PFSK-1 (cell line): ENCODE results near the gene RAB39A.

Experiments
- FOXP2 ChIP-seq: optimal IDR thresholded peaks from 2 replicates; pipeline ENCODE3; 2011; ENCODE audit warnings: borderline replicate concordance, control low read depth, inconsistent platforms; ENCODE audit not compliant: insufficient read depth; ENCODE audit errors: extremely low read length, extremely low read depth
- POLR2AphosphoS5 ChIP-seq: IDR thresholded peaks from 2 replicates; pipeline ENCODE4 v1.6.1; 2012; ENCODE audit warnings: low read depth, mild to moderate bottlenecking, control low read depth, low read length, moderate library complexity
- SIN3A ChIP-seq: IDR thresholded peaks from 2 replicates; pipeline ENCODE4 v1.6.1; 2012; ENCODE audit warnings: mild to moderate bottlenecking, low read length, moderate library complexity, borderline replicate concordance; ENCODE audit not compliant: insufficient read depth
- TAF1 ChIP-seq: IDR thresholded peaks from 2 replicates; pipeline ENCODE4 v1.6.1; 2012; ENCODE audit warnings: low read length, control low read depth, borderline replicate concordance; ENCODE audit not compliant: insufficient read depth
- TF ChIP-seq, protein P1 (sequence below), 2 experiments: IDR thresholded peaks; 2 replicates each; pipeline versions ENCODE4 v1.6.1 to v1.8.0; 2011 to 2012; ENCODE audit warnings: low read depth in 2 of 2, low read length in 2 of 2, control low read depth in 1 of 2, inconsistent platforms in 1 of 2, mild to moderate bottlenecking in 1 of 2, moderate library complexity in 1 of 2; ENCODE audit not compliant: insufficient read depth in 1 of 2

DNA sequence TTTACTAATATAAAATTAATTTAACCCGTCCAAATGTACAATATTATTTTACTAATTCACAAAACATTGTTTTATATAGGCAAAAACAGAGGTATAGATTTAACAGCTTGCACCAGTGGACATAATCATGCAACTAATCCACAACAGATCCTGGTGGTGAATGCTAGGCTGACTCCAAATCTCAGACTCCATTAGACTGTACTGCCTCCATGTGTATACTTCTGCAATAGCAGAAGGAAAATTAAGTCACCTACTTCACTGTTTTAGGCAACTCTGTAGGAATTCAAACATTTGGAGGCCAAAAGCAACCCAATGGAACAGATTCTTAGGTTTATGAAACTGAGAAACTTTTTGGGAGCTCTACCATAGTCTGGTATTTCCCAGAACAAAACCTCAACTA, 30.0 kb upstream of the RAB39A start:
- TF ChIP-seq SIN3A (no peak), POLR2AphosphoS5 (no peak), TAF1 (no peak), FOXP2 (no peak)
- TF ChIP-seq, protein P1, sequence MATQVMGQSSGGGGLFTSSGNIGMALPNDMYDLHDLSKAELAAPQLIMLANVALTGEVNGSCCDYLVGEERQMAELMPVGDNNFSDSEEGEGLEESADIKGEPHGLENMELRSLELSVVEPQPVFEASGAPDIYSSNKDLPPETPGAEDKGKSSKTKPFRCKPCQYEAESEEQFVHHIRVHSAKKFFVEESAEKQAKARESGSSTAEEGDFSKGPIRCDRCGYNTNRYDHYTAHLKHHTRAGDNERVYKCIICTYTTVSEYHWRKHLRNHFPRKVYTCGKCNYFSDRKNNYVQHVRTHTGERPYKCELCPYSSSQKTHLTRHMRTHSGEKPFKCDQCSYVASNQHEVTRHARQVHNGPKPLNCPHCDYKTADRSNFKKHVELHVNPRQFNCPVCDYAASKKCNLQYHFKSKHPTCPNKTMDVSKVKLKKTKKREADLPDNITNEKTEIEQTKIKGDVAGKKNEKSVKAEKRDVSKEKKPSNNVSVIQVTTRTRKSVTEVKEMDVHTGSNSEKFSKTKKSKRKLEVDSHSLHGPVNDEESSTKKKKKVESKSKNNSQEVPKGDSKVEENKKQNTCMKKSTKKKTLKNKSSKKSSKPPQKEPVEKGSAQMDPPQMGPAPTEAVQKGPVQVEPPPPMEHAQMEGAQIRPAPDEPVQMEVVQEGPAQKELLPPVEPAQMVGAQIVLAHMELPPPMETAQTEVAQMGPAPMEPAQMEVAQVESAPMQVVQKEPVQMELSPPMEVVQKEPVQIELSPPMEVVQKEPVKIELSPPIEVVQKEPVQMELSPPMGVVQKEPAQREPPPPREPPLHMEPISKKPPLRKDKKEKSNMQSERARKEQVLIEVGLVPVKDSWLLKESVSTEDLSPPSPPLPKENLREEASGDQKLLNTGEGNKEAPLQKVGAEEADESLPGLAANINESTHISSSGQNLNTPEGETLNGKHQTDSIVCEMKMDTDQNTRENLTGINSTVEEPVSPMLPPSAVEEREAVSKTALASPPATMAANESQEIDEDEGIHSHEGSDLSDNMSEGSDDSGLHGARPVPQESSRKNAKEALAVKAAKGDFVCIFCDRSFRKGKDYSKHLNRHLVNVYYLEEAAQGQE (IDR thresholded peaks at IDR 0.05; ENCODE audit: insufficient read depth in 1 of 2, low read depth in 2 of 2, low read length in 2 of 2) = no peak
